ENCODE measurements around the gene ASPSCR1.

ASPSCR1 gene

GRCh38 chr17:82047379-82047778 lies 70.0 kb downstream of the ASPSCR1 start:
- no peak for DNase-seq

GRCh38 chr17:82047914-82048570 lies 70.6 kb downstream of the ASPSCR1 start:
- DNase-seq = no peak

DNA sequence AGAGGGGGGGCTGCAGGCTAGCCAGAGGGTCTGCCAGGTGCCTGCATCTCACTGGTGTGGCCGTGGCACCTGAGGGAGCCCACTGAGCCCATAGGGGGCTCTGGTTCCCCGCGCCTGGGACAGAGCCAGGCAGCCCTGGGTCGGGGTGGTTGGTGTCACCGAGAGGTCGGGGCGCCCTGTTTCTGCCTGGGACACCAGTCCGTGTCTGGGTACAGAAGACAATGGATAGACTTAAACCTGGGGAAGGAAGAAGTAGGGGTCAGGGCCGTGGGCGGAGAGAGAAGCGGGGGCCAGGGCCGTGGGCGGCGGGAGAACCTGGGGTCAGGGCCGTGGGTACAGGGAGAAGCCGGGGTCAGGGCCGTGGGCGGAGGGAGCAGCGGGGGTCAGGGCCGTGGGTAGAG lies 71.1 kb downstream of the ASPSCR1 start:
- no peak for DNase-seq

DNA sequence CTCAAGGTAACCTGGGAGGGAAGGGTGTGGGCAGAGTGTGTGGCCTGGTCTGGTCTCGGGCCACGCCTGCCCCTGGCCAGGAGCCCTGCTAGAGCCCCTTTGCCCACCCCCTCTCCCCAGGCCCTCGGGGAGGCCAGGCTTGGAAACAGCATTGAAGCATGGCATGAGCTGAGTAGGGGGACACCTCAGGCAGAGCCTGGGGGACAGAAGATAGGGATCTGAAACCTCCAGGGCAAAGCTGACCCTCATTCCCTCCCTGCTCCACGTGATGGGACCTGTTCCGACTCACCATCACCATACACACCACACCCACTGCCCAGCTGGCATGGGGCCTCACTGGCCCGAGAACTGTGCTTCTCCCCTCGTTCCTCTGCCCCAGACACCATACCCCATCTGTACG lies 71.7 kb downstream of the ASPSCR1 start:
- DNase-seq = no peak

DNA sequence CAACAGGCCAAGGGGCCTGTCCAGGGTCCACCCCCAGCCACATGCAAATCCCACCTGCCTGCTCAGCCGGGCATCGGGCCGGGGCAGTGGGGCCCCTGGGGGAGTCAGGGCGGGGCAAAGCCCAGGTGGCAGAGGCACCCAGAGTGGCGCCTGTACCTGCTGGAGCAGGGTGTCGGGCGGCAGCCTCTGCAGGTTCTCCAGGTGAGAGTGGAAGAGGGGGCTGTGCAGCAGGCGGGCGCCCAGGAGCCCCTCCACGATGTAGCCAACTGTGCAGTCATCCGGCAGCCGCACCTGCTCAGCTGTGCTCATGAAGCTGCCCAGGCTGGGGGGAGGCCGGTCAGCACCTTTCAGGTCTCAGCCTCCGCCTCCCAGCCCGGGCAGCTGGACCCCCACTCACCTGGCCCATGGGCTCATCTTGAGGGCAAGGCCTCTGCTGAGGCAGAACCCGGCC lies 72.1 kb downstream of the ASPSCR1 start:
- DNase-seq = no peak

DNA sequence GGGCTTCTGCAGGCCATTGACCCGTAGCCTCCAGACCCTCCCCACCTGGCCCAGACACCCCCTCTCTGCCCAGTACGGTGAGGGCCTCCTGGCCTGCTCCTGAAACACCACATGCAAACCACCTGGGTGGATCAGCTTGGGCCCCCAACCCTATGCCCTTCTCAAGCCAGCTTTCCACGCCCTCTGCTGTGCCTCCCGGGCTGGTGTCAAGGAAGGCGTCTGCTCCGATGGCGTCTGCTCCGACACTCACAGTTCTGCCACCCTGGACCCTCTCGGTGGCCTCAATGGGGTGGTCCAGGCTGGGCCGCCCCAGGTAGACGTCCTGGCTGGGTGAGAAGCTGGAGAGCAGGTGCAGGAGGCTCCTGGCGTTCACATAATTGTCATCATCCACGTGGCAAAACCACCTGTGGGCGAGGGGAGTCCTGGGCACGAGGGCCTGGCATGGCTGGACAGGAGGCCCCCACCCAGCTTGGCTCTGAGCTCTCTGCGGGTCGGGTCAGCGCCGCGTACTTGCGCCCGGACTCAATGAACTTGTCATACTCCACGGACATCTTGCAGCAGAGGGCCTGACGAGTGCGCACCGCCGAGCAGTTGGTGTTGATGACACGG lies 72.8 kb downstream of the ASPSCR1 start:
- no peak for DNase-seq

- DNase-seq = no peak
Measured at GRCh38 chr17:82050761-82051641, 73.6 kb downstream of the ASPSCR1 start.

GRCh38 chr17:82051776-82052637 lies 74.6 kb downstream of the ASPSCR1 start, which contains the start of the genes GPS1 and RFNG:
Gene GPS1, plus strand, starts transcription at chr17:82051898. Its CDS starts 34 bp downstream, at chr17:82051932.
Gene RFNG, minus strand, starts transcription at chr17:82051811. Its CDS starts 45 bp downstream, at chr17:82051766.
- DNase-seq = peak; percentile 41

- no peak for DNase-seq
Measured at GRCh38 chr17:82052638-82053059, 75.2 kb downstream of the ASPSCR1 start.

DNA sequence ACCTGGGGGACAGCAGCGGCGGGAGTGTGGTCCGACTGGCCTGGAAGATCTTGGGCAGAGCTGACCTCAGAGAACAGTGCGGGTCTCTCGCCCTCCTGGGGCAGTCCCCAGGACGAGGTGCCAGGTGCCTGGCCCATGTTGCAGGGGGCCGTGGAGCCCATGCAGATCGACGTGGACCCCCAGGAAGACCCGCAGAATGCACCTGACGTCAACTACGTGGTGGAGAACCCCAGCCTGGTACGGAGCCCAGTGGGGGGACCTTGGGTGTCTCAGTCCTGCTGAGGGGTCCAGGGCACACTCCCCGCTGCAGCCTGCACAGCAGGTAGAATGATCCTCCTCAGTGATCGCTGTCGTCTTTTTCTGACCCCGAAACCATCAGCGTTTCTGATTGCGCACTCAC lies 75.7 kb downstream of the ASPSCR1 start:
- DNase-seq = no peak

- DNase-seq = no peak
Measured at GRCh38 chr17:82053556-82054263, 76.3 kb downstream of the ASPSCR1 start.

GRCh38 chr17:82054351-82055022 lies 77.1 kb downstream of the ASPSCR1 start:
- DNase-seq = no peak

DNA sequence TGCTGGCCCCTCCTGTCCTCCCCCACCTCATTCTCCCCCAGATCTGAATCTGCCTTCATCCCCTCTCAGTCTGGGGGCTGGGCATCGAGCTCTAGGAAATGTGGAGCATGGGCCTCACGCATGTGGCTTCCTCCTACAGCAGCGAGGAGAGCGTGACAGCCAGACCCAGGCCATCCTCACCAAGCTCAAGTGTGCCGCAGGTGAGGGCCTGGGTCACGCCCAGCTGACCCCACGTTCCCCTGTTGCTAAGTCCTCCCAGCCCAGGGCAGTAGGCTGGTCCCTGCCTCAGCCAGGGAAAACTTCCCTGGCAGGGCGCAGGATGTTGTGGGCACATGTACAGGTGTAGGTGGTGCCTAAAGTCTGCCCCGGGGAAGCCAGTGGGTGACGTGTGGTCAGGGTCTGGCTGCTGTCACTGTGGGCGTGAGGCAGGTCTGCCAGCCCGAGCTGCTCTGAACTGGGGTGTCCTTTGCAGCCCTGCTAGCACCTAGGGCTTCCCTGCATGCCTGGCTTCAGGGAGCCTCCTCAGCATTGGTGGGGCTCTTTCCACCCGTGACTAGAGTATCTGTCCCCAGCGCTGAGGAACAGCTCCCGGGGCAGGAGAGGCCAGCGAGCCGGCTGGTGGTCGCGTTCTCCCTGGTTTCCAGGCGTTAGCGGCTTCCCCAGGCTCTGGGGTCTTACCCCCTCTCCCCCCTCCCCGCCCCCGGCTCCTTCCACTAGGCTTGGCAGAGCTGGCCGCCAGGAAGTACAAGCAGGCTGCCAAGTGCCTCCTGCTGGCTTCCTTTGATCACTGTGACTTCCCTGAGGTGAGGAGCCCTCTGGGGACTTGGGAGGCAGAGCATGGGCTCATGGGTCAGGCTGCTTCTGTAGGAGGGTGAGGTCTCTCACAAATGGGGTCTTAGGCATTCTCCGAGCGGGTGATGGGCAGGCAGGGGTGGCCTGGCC lies 77.9 kb downstream of the ASPSCR1 start:
- no peak for DNase-seq

DNA sequence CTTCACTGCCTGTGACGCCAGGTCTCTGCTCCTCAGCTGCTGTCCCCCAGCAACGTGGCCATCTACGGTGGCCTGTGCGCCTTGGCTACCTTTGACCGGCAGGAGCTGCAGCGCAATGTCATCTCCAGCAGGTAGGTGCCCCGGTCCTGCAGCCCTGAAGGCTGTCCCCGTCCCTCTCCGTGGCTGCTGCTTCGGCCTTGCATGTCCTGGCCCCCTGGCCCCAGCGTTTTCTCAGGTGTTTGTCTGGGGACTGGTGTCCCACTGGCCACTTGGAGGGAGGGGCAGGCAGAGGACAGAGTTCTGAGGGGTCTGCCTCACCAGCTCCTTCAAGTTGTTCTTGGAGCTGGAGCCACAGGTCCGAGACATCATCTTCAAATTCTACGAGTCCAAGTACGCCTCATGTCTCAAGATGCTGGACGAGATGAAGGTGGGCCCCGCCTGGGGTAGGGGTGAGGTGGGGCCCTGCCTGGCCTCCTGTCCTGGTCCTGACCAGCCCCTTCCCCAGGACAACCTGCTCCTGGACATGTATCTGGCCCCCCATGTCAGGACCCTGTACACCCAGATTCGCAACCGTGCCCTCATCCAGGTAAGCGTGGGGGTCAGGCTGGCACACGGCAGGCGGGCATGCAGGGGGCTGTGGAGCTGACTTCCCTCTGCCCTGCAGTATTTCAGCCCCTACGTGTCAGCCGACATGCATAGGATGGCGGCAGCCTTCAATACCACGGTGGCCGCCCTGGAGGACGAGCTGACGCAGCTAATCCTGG lies 78.7 kb downstream of the ASPSCR1 start:
- no peak for DNase-seq

- DNase-seq = no peak
Measured at GRCh38 chr17:82056729-82057621, 79.5 kb downstream of the ASPSCR1 start.

DNA sequence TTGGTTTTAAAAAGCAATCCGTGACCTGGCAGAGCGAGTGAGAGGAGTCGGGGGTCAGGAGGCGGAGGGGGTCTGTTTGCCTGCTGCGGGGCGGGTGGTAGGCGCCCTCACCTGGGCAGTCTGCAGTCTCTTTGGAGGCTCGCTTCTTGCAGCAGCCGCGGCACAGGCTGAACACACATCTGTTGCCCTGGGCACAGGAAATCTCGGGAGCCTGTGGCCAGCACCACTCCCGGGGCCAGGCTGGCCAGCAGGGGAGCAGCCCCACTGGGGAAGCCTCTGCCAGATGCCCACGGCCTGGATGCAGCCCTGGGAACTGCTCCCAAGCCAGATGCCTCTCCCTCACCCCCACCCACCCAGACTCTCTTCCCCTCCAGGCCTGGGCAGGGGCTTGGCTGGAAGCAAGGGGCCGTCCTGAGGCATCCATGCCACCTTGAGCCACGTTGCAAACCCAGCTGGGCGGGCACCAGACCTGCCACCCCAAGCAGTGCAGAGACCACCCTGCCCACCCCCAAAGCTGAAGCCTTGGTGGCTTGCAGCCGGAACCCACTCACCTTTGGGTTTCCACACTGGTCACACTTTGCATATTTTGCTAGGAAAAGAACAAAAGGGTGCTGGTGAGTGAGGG lies 80.9 kb downstream of the ASPSCR1 start:
- DNase-seq = no peak

DNA sequence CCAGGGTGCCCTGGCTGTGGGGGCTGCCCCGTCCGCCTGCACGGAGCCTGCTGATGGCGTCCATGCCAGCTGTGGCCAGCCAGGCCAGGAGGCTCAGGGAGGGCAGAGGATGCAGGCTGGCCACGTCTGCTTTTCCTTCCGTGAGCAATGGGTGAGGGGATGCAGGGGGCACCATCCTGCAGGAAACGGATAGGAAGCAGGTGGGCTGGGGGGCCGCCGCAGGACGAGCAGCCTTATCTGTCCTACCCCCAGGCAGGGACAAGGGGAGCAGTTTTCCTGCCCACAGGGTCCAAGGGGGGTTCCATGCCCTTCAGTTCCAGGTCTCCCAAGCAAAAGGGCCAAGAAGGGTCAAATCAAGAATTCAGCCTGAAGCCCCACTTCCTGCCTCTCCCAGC lies 81.4 kb downstream of the ASPSCR1 start:
- no peak for DNase-seq

All from HCEC 1CT (cell line).